Lower leg skin (tissue), 4 donors: ENCODE measurements around the gene DNAH10. TPM values are rescaled to one million over a fixed set of nuclear protein-coding genes. Genes with fewer than 3 reads are reported as not detected.

Experiments
- DNase-seq, 2 donors: peaks; one replicate each; pipeline ENCODE4 v3.0.0-alpha.2; 2019; ENCODE audit warnings: low spot score in 2 of 2
- H3K4me3 ChIP-seq: fragments of 200-600 bp; sonication (generic); 2 replicates; pipeline ENCODE4 v1.5.1; 2017; ENCODE audit warnings: mild to moderate bottlenecking, low read depth; ENCODE audit not compliant: poor library complexity, severe bottlenecking
- POLR2A ChIP-seq, 2 donors: fragments of 450-650 bp; IDR thresholded peaks; one replicate each; pipeline ENCODE4 v1.6.1; 2016 to 2017; ENCODE audit warnings: antibody characterized with exemption in 2 of 2, mild to moderate bottlenecking in 1 of 2, moderate library complexity in 1 of 2
- WGBS, 2 donors: methylation state at CpG; one replicate each; pipeline ENCODE4 v1.1.5; 2018; 5-methylcytosine and 5-hydroxymethylcytosine counted together
- intact Hi-C: fragments of 100-400 bp; cut with DNase I; formaldehyde crosslinking; loops from one replicate; pipeline ENCODE4 v1.15.0; 2023; ENCODE audit warnings: low total_unique reads
- total RNA-seq, 4 donors: library from RNA; depleted of rRNA; stranded (reverse); fragments of >200 nt; gene quantifications; one replicate each; pipeline ENCODE4 v1.1.0, GENCODE V29; 2016
- TF ChIP-seq, protein P1 (sequence below), 3 donors: fragments of 450-650 bp; IDR thresholded peaks; one replicate each; pipeline ENCODE4 v1.5.1; 2016; ENCODE audit warnings: antibody characterized with exemption in 3 of 3, mild to moderate bottlenecking in 3 of 3, moderate library complexity in 2 of 3

Gene DNAH10
- total RNA-seq, 4 donors from 2014 or later = 0.02 to 0.27 (median 0.06) TPM; not detected in 1

DNA sequence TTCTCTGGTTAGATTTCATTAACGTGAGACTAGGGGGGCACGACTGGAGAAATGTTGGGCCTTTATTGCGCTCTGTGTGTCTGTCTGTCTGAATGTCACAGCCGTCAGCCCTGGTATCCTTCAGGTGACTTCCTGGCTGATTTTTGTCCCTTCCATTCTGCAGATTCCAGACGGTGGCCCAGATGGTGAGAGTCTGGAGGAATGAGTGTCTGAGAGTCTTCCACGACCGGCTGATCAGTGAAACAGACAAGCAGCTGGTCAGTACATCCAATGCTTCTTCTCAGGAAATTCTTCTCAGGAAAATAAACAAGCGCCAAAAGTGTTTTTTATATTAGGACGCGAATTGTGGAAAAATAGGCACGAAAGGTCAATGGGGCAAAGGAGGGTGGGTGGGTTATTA, 117.0 kb downstream of the DNAH10 start:
- TF ChIP-seq POLR2A (IDR thresholded peaks at IDR 0.05) = no peak
- TF ChIP-seq, protein P1, sequence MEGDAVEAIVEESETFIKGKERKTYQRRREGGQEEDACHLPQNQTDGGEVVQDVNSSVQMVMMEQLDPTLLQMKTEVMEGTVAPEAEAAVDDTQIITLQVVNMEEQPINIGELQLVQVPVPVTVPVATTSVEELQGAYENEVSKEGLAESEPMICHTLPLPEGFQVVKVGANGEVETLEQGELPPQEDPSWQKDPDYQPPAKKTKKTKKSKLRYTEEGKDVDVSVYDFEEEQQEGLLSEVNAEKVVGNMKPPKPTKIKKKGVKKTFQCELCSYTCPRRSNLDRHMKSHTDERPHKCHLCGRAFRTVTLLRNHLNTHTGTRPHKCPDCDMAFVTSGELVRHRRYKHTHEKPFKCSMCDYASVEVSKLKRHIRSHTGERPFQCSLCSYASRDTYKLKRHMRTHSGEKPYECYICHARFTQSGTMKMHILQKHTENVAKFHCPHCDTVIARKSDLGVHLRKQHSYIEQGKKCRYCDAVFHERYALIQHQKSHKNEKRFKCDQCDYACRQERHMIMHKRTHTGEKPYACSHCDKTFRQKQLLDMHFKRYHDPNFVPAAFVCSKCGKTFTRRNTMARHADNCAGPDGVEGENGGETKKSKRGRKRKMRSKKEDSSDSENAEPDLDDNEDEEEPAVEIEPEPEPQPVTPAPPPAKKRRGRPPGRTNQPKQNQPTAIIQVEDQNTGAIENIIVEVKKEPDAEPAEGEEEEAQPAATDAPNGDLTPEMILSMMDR (IDR thresholded peaks at IDR 0.05) = no peak
- intact Hi-C loops = no loop called here
- no peak for DNase-seq
- H3K4me3 ChIP-seq = no peak overlapping the region
- WGBS, 2 donors = 72 to 79% methylated on average over 11 of the region's 11 CpGs

DNA sequence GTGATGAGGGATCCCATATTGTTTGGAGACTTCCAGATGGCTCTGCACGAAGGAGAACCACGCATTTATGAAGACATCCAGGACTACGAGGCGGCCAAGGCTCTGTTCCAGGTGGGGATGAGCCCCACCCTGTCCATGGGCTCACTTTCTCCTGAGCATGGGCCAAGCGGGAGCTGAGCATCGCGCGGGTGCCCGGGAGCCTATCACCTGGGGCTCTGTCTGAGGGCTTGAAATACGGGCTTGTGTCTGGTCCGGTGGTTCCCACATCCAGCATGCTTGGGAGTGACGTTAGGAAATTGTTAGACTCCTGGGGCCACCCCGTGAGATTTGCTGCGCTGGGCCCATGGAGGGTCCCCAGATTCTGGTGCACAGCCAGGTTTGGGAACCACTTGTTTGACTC, 117.6 kb downstream of the DNAH10 start:
- no peak for DNase-seq
- no peak overlapping the region for H3K4me3 ChIP-seq
- TF ChIP-seq, protein P1 (IDR thresholded peaks at IDR 0.05) = no peak
- no peak for TF ChIP-seq POLR2A (IDR thresholded peaks at IDR 0.05)
- intact Hi-C loops = no loop called here
- WGBS, 2 donors = 51 to 81% methylated on average over 14 of the region's 14 CpGs

GRCh38 chr12:123882161-123882705, 120.1 kb downstream of the DNAH10 start:
- DNase-seq = no peak
- H3K4me3 ChIP-seq = no peak overlapping the region
- intact Hi-C loops = no loop called here
- 64 to 71% methylated on average over 8 of the region's 8 CpGs for WGBS, 2 donors
- TF ChIP-seq POLR2A (IDR thresholded peaks at IDR 0.05) = no peak
- TF ChIP-seq, protein P1 (IDR thresholded peaks at IDR 0.05) = no peak

DNA sequence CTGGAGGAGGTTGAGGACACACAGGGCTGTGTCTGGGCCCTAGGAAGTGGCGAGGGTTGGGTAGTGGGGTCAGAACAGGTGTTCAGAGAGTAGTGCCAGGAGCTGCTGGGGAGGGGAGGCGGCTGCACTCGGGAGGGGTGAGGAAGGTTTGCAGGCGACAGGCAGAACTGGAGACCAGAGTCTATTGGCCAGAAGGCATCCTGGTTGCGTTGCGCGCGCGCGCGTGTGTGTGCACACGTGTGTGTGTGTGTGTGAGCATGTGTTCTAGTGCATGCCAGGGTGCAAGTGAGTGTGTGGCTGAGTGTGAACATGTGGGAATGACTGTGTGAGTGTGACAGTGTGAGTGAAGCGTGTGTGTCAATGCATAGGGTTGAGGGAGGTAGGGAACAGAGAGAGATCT, 124.2 kb downstream of the DNAH10 start:
- WGBS, 2 donors = 77 to 78% methylated on average over 13 of the region's 13 CpGs
- DNase-seq = no peak
- no peak overlapping the region for H3K4me3 ChIP-seq
- intact Hi-C loops = no loop called here
- TF ChIP-seq, protein P1 (IDR thresholded peaks at IDR 0.05) = no peak

- WGBS, 2 donors = 35 to 51% methylated on average over 22 of the region's 22 CpGs
- DNase-seq = no peak
- TF ChIP-seq POLR2A (IDR thresholded peaks at IDR 0.05) = no peak
- TF ChIP-seq, protein P1 (IDR thresholded peaks at IDR 0.05) = no peak
Measured at GRCh38 chr12:123886931-123887582, 125.0 kb downstream of the DNAH10 start.

DNA sequence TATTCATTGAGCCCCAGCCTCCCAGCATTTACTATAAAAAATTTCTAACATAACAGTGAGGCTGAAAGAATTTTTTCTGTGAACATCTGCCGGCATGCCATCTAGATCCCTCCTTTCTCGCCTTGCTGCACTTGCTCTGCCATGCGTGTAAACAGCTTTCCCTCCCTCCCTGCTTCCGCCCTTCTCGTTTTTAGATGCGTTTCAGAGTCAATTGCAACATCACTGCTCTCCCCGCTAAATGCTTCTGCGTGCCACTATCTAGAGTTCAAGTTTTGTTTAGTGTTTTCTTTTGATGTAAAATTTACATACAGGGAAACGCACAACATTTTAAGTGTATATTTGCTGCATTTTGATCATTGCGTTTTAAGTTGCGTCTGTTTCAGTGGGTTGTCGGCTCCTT, 126.9 kb downstream of the DNAH10 start:
- no peak for TF ChIP-seq POLR2A (IDR thresholded peaks at IDR 0.05)
- intact Hi-C loops = no loop called here
- 72 to 75% methylated on average over 12 of the region's 12 CpGs for WGBS, 2 donors
- DNase-seq = no peak
- no peak overlapping the region for H3K4me3 ChIP-seq

More at GRCh38 chr12:123886931-123887582, 125.0 kb downstream of the DNAH10 start:
- intact Hi-C loops = no loop called here
- no peak overlapping the region for H3K4me3 ChIP-seq
